GM23248 (cell line): ENCODE measurements around the gene CASK. TPM values are rescaled to one million over a fixed set of nuclear protein-coding genes. Genes with fewer than 3 reads are reported as not detected.

ENCODE experiments used
- DNase-seq: peaks from one replicate; pipeline ENCODE4 v3.0.0-alpha.2; 2015
- H2AFZ ChIP-seq: fragments of 200-600 bp; sonication (generic); 2 replicates; pipeline ENCODE4 v1.6.1; 2016; ENCODE audit warnings: antibody characterized with exemption
- H3F3A ChIP-seq: fragments of 200-600 bp; sonication (generic); 2 replicates; pipeline ENCODE4 v1.6.1; 2016; ENCODE audit warnings: mild to moderate bottlenecking, antibody characterized with exemption, mixed run types; ENCODE audit not compliant: insufficient read depth
- H3K27ac ChIP-seq: fragments of 200-600 bp; sonication (generic); 2 replicates; pipeline ENCODE4 v1.5.1; 2016; ENCODE audit warnings: mild to moderate bottlenecking
- H3K27me3 ChIP-seq: fragments of 200-600 bp; sonication (generic); replicated peaks from 2 replicates; pipeline ENCODE4 v1.6.1; 2016; ENCODE audit warnings: mild to moderate bottlenecking; ENCODE audit not compliant: insufficient read depth
- H3K36me3 ChIP-seq: fragments of 200-600 bp; sonication (generic); 2 replicates; pipeline ENCODE4 v1.6.1; 2016; ENCODE audit warnings: low read depth, mild to moderate bottlenecking
- H3K4me1 ChIP-seq: fragments of 200-600 bp; sonication (generic); 2 replicates; pipeline ENCODE4 v1.6.1; 2016; ENCODE audit warnings: mild to moderate bottlenecking; ENCODE audit not compliant: insufficient read depth
- H3K4me2 ChIP-seq: fragments of 200-600 bp; sonication (generic); one replicate; pipeline ENCODE4 v1.6.1; 2016; ENCODE audit warnings: mild to moderate bottlenecking; ENCODE audit not compliant: unreplicated experiment
- H3K4me3 ChIP-seq: fragments of 200-600 bp; sonication (generic); 2 replicates; pipeline ENCODE4 v1.5.1; 2016; ENCODE audit warnings: mild to moderate bottlenecking
- H3K79me2 ChIP-seq: fragments of 200-600 bp; sonication (generic); 2 replicates; pipeline ENCODE4 v1.6.1; 2016; ENCODE audit warnings: mild to moderate bottlenecking; ENCODE audit not compliant: insufficient read depth
- H3K9ac ChIP-seq: fragments of 200-600 bp; sonication (generic); 2 replicates; pipeline ENCODE4 v1.6.1; 2016; ENCODE audit warnings: mild to moderate bottlenecking
- H3K9me2 ChIP-seq: fragments of 200-600 bp; sonication (generic); 2 replicates; pipeline ENCODE4 v1.6.1; 2016; ENCODE audit warnings: mixed run types, mild to moderate bottlenecking, moderate library complexity; ENCODE audit not compliant: insufficient read depth
- H3K9me3 ChIP-seq: fragments of 200-600 bp; sonication (generic); one replicate; pipeline ENCODE4 v1.6.1; 2017; ENCODE audit warnings: low read depth
- H4K20me1 ChIP-seq: fragments of 200-600 bp; sonication (generic); 2 replicates; pipeline ENCODE4 v1.6.0; 2016; ENCODE audit not compliant: insufficient read depth
- EZH2 ChIP-seq: fragments of 200-600 bp; sonication (generic); IDR thresholded peaks from 2 replicates; pipeline ENCODE4 v1.6.1; 2018; ENCODE audit warnings: antibody characterized with exemption, mild to moderate bottlenecking; ENCODE audit not compliant: insufficient read depth, poor library complexity, severe bottlenecking
- EZH2phosphoT487 ChIP-seq: fragments of 200-600 bp; sonication (generic); IDR thresholded peaks from 2 replicates; pipeline ENCODE4 v1.6.1; 2018; ENCODE audit warnings: antibody characterized with exemption, moderate library complexity, mild to moderate bottlenecking, low read depth; ENCODE audit not compliant: insufficient read depth
- WGBS, 2 experiments: methylation state at CpG; one replicate each; pipeline ENCODE4 v1.1.6; 2015 to 2017; ENCODE audit warnings: low lambda C conversion rate in 2 of 2, low coverage in 1 of 2; ENCODE audit errors: missing lambda C conversion rate in 2 of 2; 5-methylcytosine and 5-hydroxymethylcytosine counted together
- in situ Hi-C: fragments of 300-500 bp; cut with MboI; formaldehyde crosslinking; loops from 2 replicates; pipeline ENCODE4 v1.15.0; 2020
- polyA plus RNA-seq: library from polyadenylated mRNA; unstranded; fragments of >200 nt; fragmentation: Nextera tagmentation; extraction: Ambion mirVana; gene quantifications from 2 replicates; pipeline ENCODE4 v1.2.1, GENCODE V29; 2016
- total RNA-seq: library from RNA; depleted of rRNA; stranded (reverse); fragments of >200 nt; shearing (Covaris generic); gene quantifications from 2 replicates; pipeline ENCODE4 v1.2.3, GENCODE V29; 2014

The CASK gene
- total and polyA plus RNA-seq, 2 experiments from 2014 or later, result 2.5 to 29.2 TPM

- no peaks in the 10 kb centered on the region for H3K9me2 ChIP-seq
- no peak for DNase-seq
- 43 to 46% methylated on average over 2 of the region's 2 CpGs for WGBS, 2 experiments
- no peaks in the 10 kb centered on the region for H3K27me3 ChIP-seq
- no peaks in the 10 kb centered on the region for H4K20me1 ChIP-seq
- no peaks in the 10 kb centered on the region for H3K36me3 ChIP-seq
- no peak overlapping the region for H2AFZ ChIP-seq
- H3K4me1 ChIP-seq, result no peaks in the 10 kb centered on the region
- in situ Hi-C loops, result no loop called here
- H3F3A ChIP-seq, result no peaks in the 10 kb centered on the region
- no peak overlapping the region for H3K9ac ChIP-seq
- no peaks in the 10 kb centered on the region for H3K79me2 ChIP-seq
- H3K9me3 ChIP-seq, result no peaks in the 10 kb centered on the region
- no peak overlapping the region for H3K4me2 ChIP-seq
- no peak for TF ChIP-seq EZH2phosphoT487
- no peak for TF ChIP-seq EZH2
- no peak overlapping the region for H3K27ac ChIP-seq
- no peak overlapping the region for H3K4me3 ChIP-seq
These were observed 289.1 kb downstream of the CASK start for GRCh38 chrX:41634284-41634683.

- H3F3A ChIP-seq, result no peaks in the 10 kb centered on the region
These were observed 293.3 kb downstream of the CASK start for GRCh38 chrX:41630091-41630490.

GRCh38 chrX:41629539-41629938 lies 293.8 kb downstream of the CASK start:
- TF ChIP-seq EZH2phosphoT487 (no peak), EZH2 (no peak)

More at GRCh38 chrX:41630091-41630490, 293.3 kb downstream of the CASK start:
- DNase-seq, result no peak
- Histone ChIP-seq H3K36me3 (no peaks in the 10 kb centered on the region), H3K79me2 (no peaks in the 10 kb centered on the region), H4K20me1 (no peaks in the 10 kb centered on the region), H3K27ac (no peak overlapping the region), H3K9ac (no peak overlapping the region), H3K4me2 (no peak overlapping the region), H2AFZ (no peak overlapping the region), H3K9me3 (no peaks in the 10 kb centered on the region), H3K4me3 (no peak overlapping the region), H3K9me2 (no peaks in the 10 kb centered on the region), H3K4me1 (no peaks in the 10 kb centered on the region), H3K27me3 (no peaks in the 10 kb centered on the region)
- TF ChIP-seq EZH2phosphoT487, result no peak
- no peak for TF ChIP-seq EZH2
- 95 to 100% methylated on average over 2 of the region's 2 CpGs for WGBS, 2 experiments
- in situ Hi-C loops, result no loop called here

GRCh38 chrX:41621222-41621723 lies 302.1 kb downstream of the CASK start:
- in situ Hi-C loops, result no loop called here
- no peaks in the 10 kb centered on the region for H4K20me1 ChIP-seq
- H3K9ac ChIP-seq, result no peak overlapping the region
- H3F3A ChIP-seq, result no peaks in the 10 kb centered on the region
- no peak overlapping the region for H3K27ac ChIP-seq
- no peaks in the 10 kb centered on the region for H3K4me1 ChIP-seq
- H2AFZ ChIP-seq, result no peak overlapping the region
- H3K9me2 ChIP-seq, result no peaks in the 10 kb centered on the region
- no peaks in the 10 kb centered on the region for H3K9me3 ChIP-seq
- no peak for TF ChIP-seq EZH2phosphoT487
- no peak for TF ChIP-seq EZH2
- no peaks in the 10 kb centered on the region for H3K79me2 ChIP-seq
- H3K27me3 ChIP-seq, result no peaks in the 10 kb centered on the region
- WGBS, 2 experiments, result 66 to 89% methylated on average over 3 to 5 of the region's 5 CpGs
- no peaks in the 10 kb centered on the region for H3K36me3 ChIP-seq
- H3K4me2 ChIP-seq, result no peak overlapping the region
- no peak overlapping the region for H3K4me3 ChIP-seq
- peak; percentile 0 for DNase-seq

More at GRCh38 chrX:41629539-41629938, 293.8 kb downstream of the CASK start:
- Histone ChIP-seq H3K27me3 (no peaks in the 10 kb centered on the region), H3K9me3 (no peaks in the 10 kb centered on the region), H3K9me2 (no peaks in the 10 kb centered on the region), H3K9ac (no peak overlapping the region), H2AFZ (no peak overlapping the region), H3K4me2 (no peak overlapping the region), H3K4me1 (no peaks in the 10 kb centered on the region), H3F3A (no peaks in the 10 kb centered on the region), H3K36me3 (no peaks in the 10 kb centered on the region), H3K27ac (no peak overlapping the region), H3K4me3 (no peak overlapping the region), H4K20me1 (no peaks in the 10 kb centered on the region), H3K79me2 (no peaks in the 10 kb centered on the region)
- no peak for DNase-seq
- in situ Hi-C loops, result no loop called here
- 100% methylated on average over 1 of the region's 1 CpG for WGBS, 2 experiments

GRCh38 chrX:41619221-41619620 lies 304.1 kb downstream of the CASK start:
- Histone ChIP-seq H3K36me3 (no peaks in the 10 kb centered on the region), H3F3A (no peaks in the 10 kb centered on the region), H3K4me3 (no peak overlapping the region), H3K9ac (no peak overlapping the region), H3K9me3 (no peaks in the 10 kb centered on the region), H3K9me2 (no peaks in the 10 kb centered on the region), H2AFZ (no peak overlapping the region), H3K79me2 (no peaks in the 10 kb centered on the region), H3K4me2 (no peak overlapping the region), H3K27me3 (no peaks in the 10 kb centered on the region), H3K4me1 (no peaks in the 10 kb centered on the region), H3K27ac (no peak overlapping the region), H4K20me1 (no peaks in the 10 kb centered on the region)
- TF ChIP-seq EZH2phosphoT487, result no peak
- TF ChIP-seq EZH2, result no peak
- in situ Hi-C loops, result no loop called here
- no peak for DNase-seq
